GM18517 (cell line): ENCODE results near the gene RPSA.
"Not testable (repeated sequence)": the region's sequence is repeated elsewhere in the genome, so short reads cannot be mapped to it uniquely, and the experiment has no call there.

ENCODE experiments used
- ATAC-seq: cut with Tn5 transposase; IDR thresholded peaks from one replicate; pipeline ENCODE4 v1.9.1; 2021; ENCODE audit warnings: mild to moderate bottlenecking, moderate library complexity; ENCODE audit not compliant: unreplicated experiment

Gene RPSA

DNA sequence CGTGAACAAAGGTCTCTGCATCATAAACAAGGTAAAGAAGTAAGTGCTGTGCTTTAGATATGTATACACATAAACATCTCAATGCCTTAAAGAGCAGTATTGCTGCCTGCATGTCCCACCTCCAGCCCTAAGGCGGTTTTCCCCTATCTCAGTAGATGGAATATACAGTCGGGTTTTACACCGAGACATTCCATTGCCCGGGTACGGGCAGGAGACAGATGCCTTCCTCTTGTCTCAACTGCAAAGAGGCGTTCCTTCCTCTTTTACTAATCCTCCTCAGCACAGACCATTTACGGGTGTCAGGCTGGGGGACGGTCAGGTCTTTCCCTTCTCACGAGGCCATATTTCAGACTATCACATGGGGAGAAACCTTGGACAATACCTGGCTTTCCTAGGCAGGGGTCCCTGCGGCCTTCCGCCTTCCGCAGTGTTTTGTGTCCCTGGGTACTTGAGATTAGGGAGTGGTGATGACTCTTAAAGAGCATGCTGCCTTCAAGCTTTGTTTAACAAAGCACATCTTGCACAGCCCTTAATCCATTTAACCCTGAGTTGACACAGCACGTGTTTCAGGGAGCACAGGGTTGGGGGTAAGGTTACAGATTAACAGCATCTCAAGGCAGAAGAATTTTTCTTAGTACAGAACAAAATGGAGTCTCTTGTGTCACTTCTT lies 12.2 kb downstream of the RPSA start:
- ATAC-seq, result not testable (repeated sequence)

DNA sequence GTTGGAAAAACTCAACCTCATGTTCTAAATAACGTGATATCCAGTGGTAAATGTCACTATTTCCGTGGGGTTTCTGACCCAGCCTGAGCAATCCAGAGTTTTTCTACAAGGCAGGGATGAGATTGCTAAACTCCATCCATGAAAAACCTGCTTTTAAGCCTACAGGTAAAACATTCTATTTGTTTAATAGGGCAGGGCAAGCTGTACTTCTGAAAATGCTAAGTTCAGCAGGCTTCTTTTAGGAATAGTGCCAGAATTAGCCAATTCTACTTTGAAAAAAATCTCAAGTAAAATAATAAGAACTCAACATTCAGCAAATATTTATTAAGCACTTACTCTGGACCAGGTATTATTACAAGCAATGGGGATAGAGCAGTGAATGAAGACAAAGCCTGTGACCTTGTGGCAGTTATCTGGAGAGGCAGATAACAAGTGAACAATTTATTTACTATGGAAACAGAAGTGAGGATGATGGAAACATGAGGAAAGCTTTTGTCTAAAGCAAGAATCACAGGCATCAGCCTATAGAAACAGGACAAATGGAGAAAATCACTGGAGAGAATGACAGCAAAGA lies 13.3 kb downstream of the RPSA start:
- no peak for ATAC-seq

- no peak for ATAC-seq
These were observed 14.0 kb downstream of the RPSA start for GRCh38 chr3:39420543-39420942.

GRCh38 chr3:39423436-39423970 lies 17.0 kb downstream of the RPSA start:
- no peak for ATAC-seq

DNA sequence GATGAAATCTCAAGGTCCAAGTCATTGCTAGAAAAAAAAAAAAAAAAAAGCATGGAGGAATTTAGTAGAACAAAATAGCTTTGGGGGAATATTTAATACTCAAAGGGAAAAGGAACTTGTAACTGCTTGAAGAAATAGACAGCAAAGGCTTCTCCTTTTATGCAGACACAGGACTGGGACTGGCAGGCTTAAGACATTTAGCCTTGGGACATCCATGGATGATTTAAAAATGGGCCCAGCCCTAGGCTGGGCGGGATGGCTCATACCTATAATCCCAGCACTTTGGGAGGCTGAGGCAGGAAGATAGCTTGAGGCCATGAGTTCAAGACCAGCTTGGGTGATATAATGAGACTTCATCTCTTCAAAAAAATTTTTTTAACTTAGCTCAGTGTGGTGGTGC lies 19.8 kb downstream of the RPSA start:
- ATAC-seq, result no peak

GRCh38 chr3:39427506-39427905 lies 21.0 kb downstream of the RPSA start:
- no peak for ATAC-seq

- no peak for ATAC-seq
These were observed 22.3 kb downstream of the RPSA start for GRCh38 chr3:39428745-39429201.

DNA sequence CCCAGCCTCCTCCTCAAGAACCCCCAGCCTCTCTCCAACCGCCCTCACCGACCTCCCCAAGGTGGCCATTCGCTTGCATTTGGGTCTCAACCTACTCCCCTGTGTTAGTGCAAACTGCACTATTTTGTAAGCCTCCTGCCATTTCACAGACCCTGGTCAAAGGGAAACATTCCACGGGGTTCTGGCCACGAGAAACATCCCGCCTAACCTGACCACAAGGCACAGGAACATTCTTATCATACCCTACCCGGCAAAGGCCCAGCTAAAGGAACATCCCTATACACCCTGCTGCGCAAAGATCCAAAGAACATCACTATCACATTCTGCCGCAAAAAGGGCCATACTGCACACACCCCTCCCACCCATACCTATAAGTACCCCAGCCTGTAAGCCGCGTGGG lies 22.9 kb downstream of the RPSA start:
- no peak for ATAC-seq

DNA sequence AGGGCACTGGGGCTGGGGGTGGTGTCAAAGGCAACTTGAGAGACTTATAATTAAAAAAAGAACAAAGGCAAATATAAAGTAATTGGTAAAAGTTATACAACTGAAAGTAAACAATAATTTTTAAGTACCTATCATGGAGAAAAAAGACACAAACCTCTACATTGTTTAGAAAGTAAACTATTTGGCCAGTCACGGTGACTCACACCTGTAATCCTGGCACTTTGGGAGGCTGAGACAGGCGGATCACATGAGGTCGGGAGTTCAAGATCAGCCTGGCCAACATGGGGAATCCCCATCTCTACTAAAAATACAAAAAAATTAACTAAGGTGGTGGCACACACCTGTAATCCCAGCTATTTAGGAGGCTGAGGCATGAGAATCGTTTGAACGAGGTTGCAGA lies 25.8 kb downstream of the RPSA start:
- ATAC-seq, result no peak

- ATAC-seq, result no peak
These were observed 27.1 kb downstream of the RPSA start for GRCh38 chr3:39433642-39434041.

GRCh38 chr3:39434574-39434973 lies 28.1 kb downstream of the RPSA start:
- ATAC-seq, result no peak

DNA sequence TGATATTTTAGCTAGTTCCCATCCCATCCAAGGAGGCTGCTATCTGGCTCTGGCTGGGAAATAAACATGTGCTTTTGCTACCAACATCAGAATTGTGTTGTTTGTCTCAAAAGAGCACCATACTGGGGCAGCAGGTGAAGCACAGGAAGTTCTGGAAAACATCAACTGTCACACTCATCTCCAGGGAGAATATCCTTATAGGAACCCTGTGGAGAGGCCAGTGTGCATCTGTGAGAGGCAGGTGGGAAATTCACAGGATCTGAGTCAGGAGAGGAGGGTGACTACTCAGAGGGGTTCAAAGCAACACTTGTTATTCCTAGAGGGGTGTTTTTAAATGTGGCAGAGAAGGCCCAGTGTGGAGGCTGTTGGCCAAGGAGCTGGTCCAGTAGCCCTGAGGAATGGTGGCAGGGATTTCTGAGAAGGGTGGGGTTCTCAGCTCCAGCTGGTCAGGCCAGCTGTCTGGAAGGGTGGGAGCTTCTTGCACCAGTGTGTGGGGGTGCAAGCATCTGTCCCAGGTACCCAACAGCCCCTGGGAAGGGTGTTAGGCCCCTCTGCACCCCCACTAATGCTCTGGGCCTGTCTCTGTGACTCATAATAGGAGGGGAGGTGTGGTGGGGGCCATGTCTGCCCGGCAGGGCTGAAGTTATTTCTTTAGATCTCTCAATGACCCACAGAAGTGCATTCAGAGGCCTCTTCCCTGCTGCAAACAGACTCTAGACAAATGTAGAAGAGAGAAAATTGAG lies 28.7 kb downstream of the RPSA start:
- ATAC-seq, result no peak

GRCh38 chr3:39438880-39439279 lies 32.4 kb downstream of the RPSA start:
- ATAC-seq, result no peak

- ATAC-seq, result no peak
These were observed 33.8 kb downstream of the RPSA start for GRCh38 chr3:39440316-39440715.

DNA sequence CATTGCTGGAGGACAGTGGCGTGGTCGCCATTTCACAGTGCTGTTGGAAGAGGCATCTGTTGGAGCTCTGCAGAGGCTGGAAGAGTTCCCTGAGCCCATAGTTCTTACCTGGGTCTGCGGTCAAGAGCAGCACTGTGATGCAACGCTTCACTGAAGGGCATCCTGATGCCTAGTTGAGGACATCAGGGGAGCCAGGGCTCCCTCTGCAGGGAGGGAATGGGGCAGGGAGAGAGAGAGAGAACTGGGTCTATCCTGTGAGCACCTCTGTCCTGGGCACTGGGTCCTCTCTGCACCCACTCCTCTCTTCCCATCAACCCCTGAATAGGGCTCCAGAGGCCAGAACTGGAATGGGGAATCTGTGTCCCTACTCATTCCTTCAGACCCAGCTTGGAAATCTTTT lies 37.0 kb downstream of the RPSA start:
- ATAC-seq, result no peak

GRCh38 chr3:39445927-39446326 lies 39.4 kb downstream of the RPSA start:
- no peak for ATAC-seq

GRCh38 chr3:39446444-39446843 lies 39.9 kb downstream of the RPSA start:
- ATAC-seq, result no peak

GRCh38 chr3:39447637-39448483 lies 41.3 kb downstream of the RPSA start:
- no peak for ATAC-seq

DNA sequence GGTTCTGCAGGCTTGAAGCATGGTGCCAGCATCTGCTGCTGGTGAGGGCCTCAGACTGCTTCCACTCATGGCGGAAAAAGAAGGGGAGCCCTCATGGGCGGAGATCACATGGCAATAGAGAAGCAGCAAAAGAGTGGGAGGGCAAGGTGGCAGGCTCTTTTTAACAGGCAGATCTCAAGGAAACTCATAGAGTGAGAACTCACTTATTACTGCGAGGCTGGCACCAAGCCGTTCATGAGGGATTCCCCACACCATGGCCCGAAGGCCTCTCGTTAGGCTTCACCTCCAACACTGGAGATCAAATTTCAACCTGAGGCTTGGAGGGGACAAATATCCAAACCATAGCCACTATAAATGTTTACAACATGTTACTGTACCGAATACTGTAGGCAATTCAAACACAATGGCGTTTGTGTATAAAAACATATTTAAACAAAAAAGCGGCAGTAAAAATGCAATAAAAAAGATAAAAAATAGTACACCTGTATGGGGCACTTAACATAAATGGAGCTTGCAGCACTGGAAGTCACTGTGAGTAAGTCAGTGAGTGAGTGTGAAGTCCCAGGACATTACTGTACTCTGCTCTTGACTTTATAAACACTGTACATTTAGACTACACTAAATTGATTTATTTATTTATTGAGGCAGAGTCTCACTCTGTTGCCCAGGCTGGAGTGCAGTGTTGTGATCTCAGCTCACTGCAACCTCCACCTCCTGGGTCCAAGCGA lies 42.1 kb downstream of the RPSA start:
- no peak for ATAC-seq

DNA sequence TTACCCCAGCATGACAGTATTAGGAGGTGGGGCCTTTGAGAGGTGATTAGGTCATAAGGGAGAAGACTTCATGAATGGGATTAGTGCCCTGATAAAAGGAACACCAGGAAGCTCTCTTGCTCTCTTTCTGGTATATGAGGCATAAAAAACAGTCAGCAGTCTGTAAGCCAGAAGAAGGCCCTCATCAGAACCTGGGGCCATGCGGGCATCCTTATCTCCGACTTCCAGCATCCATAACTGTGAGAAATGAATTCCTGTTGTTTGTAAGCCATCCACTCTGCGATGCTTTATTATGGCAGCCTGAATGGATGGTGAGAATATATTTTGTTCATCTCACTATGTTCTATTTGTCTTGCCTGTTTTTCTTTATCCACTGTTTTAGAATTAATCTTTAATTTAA lies 43.3 kb downstream of the RPSA start:
- no peak for ATAC-seq
